Adrenal gland (tissue), 12 donors: ENCODE measurements around the gene ZNF816. TPM values are rescaled to one million over a fixed set of nuclear protein-coding genes. Genes with fewer than 3 reads are reported as not detected.
A peak's percentile ranks its signal among the peaks of the same experiment; 100 is the strongest.

Experiments
- DNase-seq, 7 donors: peaks; one replicate each; pipeline ENCODE4 v3.0.0-alpha.2; 2019 to 2020
- H3K27ac ChIP-seq, 5 donors: fragments of 200-600 bp; sonication (generic) in 4 of 5; 1 replicate in 3 of 5; 2 replicates in 2 of 5; pipeline versions ENCODE4 v1.5.1 to v1.8.0; 2016 to 2020; ENCODE audit warnings: mild to moderate bottlenecking in 1 of 5
- H3K27me3 ChIP-seq: fragments of 200-600 bp; 2 replicates; pipeline ENCODE4 v1.8.0; 2021
- H3K36me3 ChIP-seq, 2 donors: fragments of 200-600 bp; replicated peaks in 1 of 2; 1 replicate in 1 of 2; 2 replicates in 1 of 2; pipeline versions ENCODE4 v1.5.1 to v1.8.0; 2018 to 2022
- H3K4me1 ChIP-seq, 2 donors: fragments of 200-600 bp; replicated peaks in 1 of 2; 1 replicate in 1 of 2; 2 replicates in 1 of 2; pipeline versions ENCODE4 v1.5.1 to v1.8.0; 2018 to 2021
- H3K4me3 ChIP-seq, 4 donors: fragments of 200-600 bp; sonication (generic) in 3 of 4; one replicate each; pipeline ENCODE4 v1.5.1; 2016 to 2018
- H3K9me3 ChIP-seq, 3 donors: fragments of 200-600 bp; sonication (generic) in 1 of 3; replicated peaks in 1 of 3; 1 replicate in 2 of 3; 2 replicates in 1 of 3; pipeline versions ENCODE4 v1.5.1 to v1.8.0; 2016 to 2021
- POLR2A ChIP-seq, 2 donors: fragments of 450-650 bp; IDR thresholded peaks; one replicate each; pipeline ENCODE4 v1.6.1; 2017; ENCODE audit warnings: antibody characterized with exemption in 2 of 2, mild to moderate bottlenecking in 2 of 2, moderate library complexity in 1 of 2
- WGBS, 4 donors: extraction: QIAGEN DNeasy Blood & Tissue Kit in 2 of 4; methylation state at CpG; one replicate each; pipeline versions ENCODE4 v1.1.5 to v1.1.7; 2013 to 2017; 5-methylcytosine and 5-hydroxymethylcytosine counted together
- intact Hi-C, 2 donors: fragments of 100-400 bp; cut with DNase I; formaldehyde crosslinking; loops; one replicate each; pipeline versions ENCODE4 v1.14.1 to v1.15.0; 2022 to 2023
- polyA plus RNA-seq, 3 donors: library from polyadenylated mRNA; stranded (reverse); fragments of 200-250 nt in 2 of 3; fragments of 350-450 nt in 1 of 3; fragmentation: Illumina TruSeq in 1 of 3; extraction: RNeasy Lipid Tissue Mini Kit (QIAGEN cat#74804) in 1 of 3; gene quantifications; one replicate each; pipeline ENCODE4 v1.2.3, GENCODE V29; 2013 to 2014
- total RNA-seq, 9 donors: library from RNA; depleted of rRNA in 4 of 9; stranded (reverse); fragments of >200 nt in 4 of 9; fragments of 120-200 nt in 1 of 9; fragmentation: NEBNext Ultra II Directional in 1 of 9; extraction: Animal tissue kit (Norgen Biotek cat#: 25700) in 1 of 9; gene quantifications; one replicate each; pipeline versions ENCODE4 v1.1.0 to v1.2.4, GENCODE V29; 2013 to 2023
- TF ChIP-seq, protein P1 (sequence below), 6 experiments: fragments of 450-650 bp in 4 of 6; fragments of 200-600 bp in 2 of 6; sonication (generic) in 1 of 6; IDR thresholded peaks; 1 replicate in 5 of 6; 2 replicates in 1 of 6; pipeline versions ENCODE4 v1.5.1 to v1.8.0; 2016 to 2021; ENCODE audit warnings: antibody characterized with exemption in 6 of 6, mild to moderate bottlenecking in 2 of 6, moderate library complexity in 1 of 6
- donor health status: healthy with polysubstance abuse.
- donor health status: Bipolar disorder and iron deficiency.
- donor health status: DM: yes; HTN: yes; CAD: no.
- donor health status: DM: no; HTN: no; CAD: no.
- donor health status: DM: no; HTN: no; CAD: no.
- donor health status: DM: yes; HTN: yes; CAD: no.

The ZNF816 gene
- total and polyA plus RNA-seq, 12 donors, result 2.3 to 29.3 (median 11.4) TPM

DNA sequence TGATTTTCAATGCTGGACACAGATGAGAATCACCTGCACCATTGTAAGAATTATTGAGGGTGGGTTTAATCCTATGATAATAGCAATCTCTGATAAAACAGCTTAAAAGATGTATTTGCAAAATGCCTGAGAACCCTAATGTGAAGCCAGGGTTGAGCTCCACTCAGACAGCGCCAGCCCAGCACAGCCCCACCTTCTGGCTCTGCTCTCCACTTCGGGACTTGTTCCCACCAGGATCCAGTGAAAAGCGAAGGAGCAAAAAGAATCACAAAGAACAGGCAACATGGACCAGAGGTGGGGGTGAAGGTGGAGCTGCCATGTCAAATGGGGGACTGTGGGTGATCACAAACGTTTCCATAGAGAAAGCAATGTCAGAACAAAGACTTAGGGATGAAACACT, 18.6 kb upstream of the ZNF816 start:
- TF ChIP-seq, protein P1, sequence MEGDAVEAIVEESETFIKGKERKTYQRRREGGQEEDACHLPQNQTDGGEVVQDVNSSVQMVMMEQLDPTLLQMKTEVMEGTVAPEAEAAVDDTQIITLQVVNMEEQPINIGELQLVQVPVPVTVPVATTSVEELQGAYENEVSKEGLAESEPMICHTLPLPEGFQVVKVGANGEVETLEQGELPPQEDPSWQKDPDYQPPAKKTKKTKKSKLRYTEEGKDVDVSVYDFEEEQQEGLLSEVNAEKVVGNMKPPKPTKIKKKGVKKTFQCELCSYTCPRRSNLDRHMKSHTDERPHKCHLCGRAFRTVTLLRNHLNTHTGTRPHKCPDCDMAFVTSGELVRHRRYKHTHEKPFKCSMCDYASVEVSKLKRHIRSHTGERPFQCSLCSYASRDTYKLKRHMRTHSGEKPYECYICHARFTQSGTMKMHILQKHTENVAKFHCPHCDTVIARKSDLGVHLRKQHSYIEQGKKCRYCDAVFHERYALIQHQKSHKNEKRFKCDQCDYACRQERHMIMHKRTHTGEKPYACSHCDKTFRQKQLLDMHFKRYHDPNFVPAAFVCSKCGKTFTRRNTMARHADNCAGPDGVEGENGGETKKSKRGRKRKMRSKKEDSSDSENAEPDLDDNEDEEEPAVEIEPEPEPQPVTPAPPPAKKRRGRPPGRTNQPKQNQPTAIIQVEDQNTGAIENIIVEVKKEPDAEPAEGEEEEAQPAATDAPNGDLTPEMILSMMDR (IDR thresholded peaks at IDR 0.05), result no peak
- no peak for TF ChIP-seq POLR2A (IDR thresholded peaks at IDR 0.05)
- Histone ChIP-seq H3K4me3 (no peak overlapping the region), H3K4me1 (no peaks in the 10 kb centered on the region), H3K27me3 (no peaks in the 10 kb centered on the region), H3K27ac (no peak overlapping the region), H3K9me3 (no peaks in the 10 kb centered on the region), H3K36me3 (no peaks in the 10 kb centered on the region)
- 54 to 66% (median 60%) methylated on average over 4 of the region's 4 CpGs for WGBS, 4 donors
- intact Hi-C loops, result no loop called here
- no peak for DNase-seq

DNA sequence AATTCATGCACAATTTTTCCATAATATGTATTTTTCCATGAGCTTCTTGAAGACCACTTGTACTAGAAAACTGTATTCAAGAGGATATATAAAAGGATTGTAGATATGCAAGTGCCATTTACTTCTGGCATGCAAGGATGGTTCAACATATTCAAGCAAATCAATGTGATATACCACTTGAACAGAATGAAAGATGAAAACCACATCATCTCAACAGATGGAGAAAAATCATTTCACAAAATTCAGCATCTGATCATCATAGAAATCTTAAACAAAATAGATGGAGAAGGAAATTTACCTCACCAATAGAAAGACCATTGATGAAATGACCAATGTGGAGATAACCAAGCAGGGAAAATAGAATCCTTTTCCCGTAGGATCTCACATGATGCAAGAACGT, 5.1 kb upstream of the ZNF816 start:
- TF ChIP-seq, protein P1 (IDR thresholded peaks at IDR 0.05), result no peak
- no peak for TF ChIP-seq POLR2A (IDR thresholded peaks at IDR 0.05)
- intact Hi-C loops, result no loop called here
- Histone ChIP-seq H3K9me3 (no peaks in the 10 kb centered on the region), H3K4me3 (no peak overlapping the region), H3K4me1 (peaks cover 0 to 6% of the 10 kb centered on the region in 2 donors), H3K27ac (no peak overlapping the region), H3K27me3 (no peaks in the 10 kb centered on the region), H3K36me3 (no peaks in the 10 kb centered on the region)
- DNase-seq, result no peak
- WGBS, 4 donors, result 91 to 94% (median 93%) methylated on average over 2 of the region's 2 CpGs

DNA sequence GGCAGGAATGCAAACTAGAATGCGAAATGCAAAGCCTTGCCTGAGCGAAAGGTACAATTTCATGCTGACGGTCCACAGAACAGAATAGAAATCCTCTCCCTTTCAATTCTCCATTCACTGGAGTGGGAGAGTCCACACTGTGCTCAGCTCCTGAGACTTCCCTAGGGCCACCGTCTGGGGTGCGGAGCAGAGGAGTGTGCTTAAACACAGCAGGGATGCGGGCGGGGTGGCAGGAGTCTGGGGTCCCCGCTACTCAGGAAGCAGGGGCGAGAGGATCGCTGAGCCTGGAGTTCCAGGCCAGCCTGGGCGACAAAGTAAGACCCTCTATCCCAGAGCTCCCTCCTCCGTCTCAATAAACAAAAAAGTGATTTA, 552 bp upstream of the ZNF816 start:
- TF ChIP-seq, protein P1 (IDR thresholded peaks at IDR 0.05), result no peak
- TF ChIP-seq POLR2A (IDR thresholded peaks at IDR 0.05), result no peak
- H3K4me1 ChIP-seq, result peaks cover 9 to 10% of the 10 kb centered on the region in 2 donors
- intact Hi-C loops, result no loop called here
- no peaks in the 10 kb centered on the region for H3K27me3 ChIP-seq
- no peaks in the 10 kb centered on the region for H3K9me3 ChIP-seq
- WGBS, 4 donors, result 1 to 2% (median 1%) methylated on average over 12 of the region's 12 CpGs
- peak overlapping the region; percentile 11 to 78 (median 28) for H3K4me3 ChIP-seq
- peak in 6 of 7 donors; percentile 9 to 37 (median 29) for DNase-seq
- peak overlapping the region; percentile 10 to 83 (median 81) for H3K27ac ChIP-seq
- H3K36me3 ChIP-seq, result no peaks in the 10 kb centered on the region

DNA sequence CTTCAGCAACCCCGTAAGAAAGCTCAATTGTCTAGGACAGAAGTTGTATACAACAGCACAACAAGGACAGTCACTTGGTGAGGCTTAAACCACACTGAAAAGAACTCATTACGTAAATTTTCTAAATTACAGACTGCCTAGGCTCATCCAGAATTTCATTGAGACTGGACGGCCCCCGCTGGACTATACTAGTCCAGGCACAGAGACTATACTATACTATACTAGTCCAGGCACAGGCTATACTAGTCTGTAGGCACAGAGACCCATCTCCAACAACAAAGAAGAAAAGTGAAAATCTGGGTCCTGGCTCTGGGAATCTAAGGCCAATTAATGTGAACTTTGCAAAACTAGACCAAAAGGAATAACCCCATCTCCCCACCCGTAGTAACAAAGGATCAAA, 700 bp downstream of the ZNF816 start:
- H3K27me3 ChIP-seq, result no peaks in the 10 kb centered on the region
- H3K4me3 ChIP-seq, result peak overlapping the region in 3 of 4 donors; percentile 36 to 78 (median 65)
- no peaks in the 10 kb centered on the region for H3K36me3 ChIP-seq
- no peaks in the 10 kb centered on the region for H3K9me3 ChIP-seq
- intact Hi-C loops, result no loop called here
- peak overlapping the region; percentile 77 to 83 (median 81) for H3K27ac ChIP-seq
- 27 to 35% (median 29%) methylated on average over 5 of the region's 5 CpGs for WGBS, 4 donors
- TF ChIP-seq, protein P1 (IDR thresholded peaks at IDR 0.05), result no peak
- no peak for TF ChIP-seq POLR2A (IDR thresholded peaks at IDR 0.05)
- H3K4me1 ChIP-seq, result peaks cover 9 to 10% of the 10 kb centered on the region in 2 donors
- no peak for DNase-seq
